ENCODE measurements around the gene MACROH2A1.

Gene MACROH2A1

GRCh38 chr5:135399794-135400542 lies 937 bp upstream of the MACROH2A1 start:
- TF ChIP-seq CTCF (IDR thresholded peaks at IDR 0.05; ENCODE audit: insufficient read depth, low read length, poor library complexity, severe bottlenecking) (no peak), EZH2phosphoT487 (conservative IDR thresholded peaks at IDR 0.05; ENCODE audit: low read length) (no peak)
- peak overlapping the region; percentile 97 for H3K4me3 ChIP-seq (ENCODE audit: insufficient read depth, low read length, poor library complexity, severe bottlenecking)
- peak overlapping the region; percentile 98 for H2AFZ ChIP-seq (ENCODE audit: low read depth, low read length, severe bottlenecking)
- H3F3A ChIP-seq (ENCODE audit: insufficient read depth) = no peaks in the 10 kb centered on the region
- H3K4me2 ChIP-seq (ENCODE audit: low read depth, low read length, poor library complexity, severe bottlenecking) = peak overlapping the region; percentile 70
- no peaks in the 10 kb centered on the region for H3K27me3 ChIP-seq (ENCODE audit: low read length)
- H3K9ac ChIP-seq (ENCODE audit: low read length) = peak overlapping the region; percentile 99
- peaks cover 38% of the 10 kb centered on the region for H3K79me2 ChIP-seq (ENCODE audit: insufficient read depth, low read length)
- H3K36me3 ChIP-seq (ENCODE audit: low read length) = no peaks in the 10 kb centered on the region
- no peaks in the 10 kb centered on the region for H3K9me2 ChIP-seq (replicated peaks; ENCODE audit: insufficient read depth, low read length)
- H3K27ac ChIP-seq (ENCODE audit: low read depth, low read length) = no peak overlapping the region
- peaks cover 16% of the 10 kb centered on the region; the same call in 1 of the 2 replicates for H4K20me1 ChIP-seq (ENCODE audit: low read depth, low read length)
- no peaks in the 10 kb centered on the region for H3K9me3 ChIP-seq (ENCODE audit: insufficient read depth, low read length)

- Histone ChIP-seq H3K9me3 (ENCODE audit: insufficient read depth, low read length) (no peaks in the 10 kb centered on the region), H3K4me3 (ENCODE audit: insufficient read depth, low read length, poor library complexity, severe bottlenecking) (peak overlapping the region; percentile 97), H3K79me2 (ENCODE audit: insufficient read depth, low read length) (peaks cover 55% of the 10 kb centered on the region), H3K36me3 (ENCODE audit: low read length) (no peaks in the 10 kb centered on the region), H4K20me1 (ENCODE audit: low read depth, low read length) (peaks cover 26% of the 10 kb centered on the region; the same call in 1 of the 2 replicates), H3K9me2 (replicated peaks; ENCODE audit: insufficient read depth, low read length) (no peaks in the 10 kb centered on the region), H3K27me3 (ENCODE audit: low read length) (no peaks in the 10 kb centered on the region), H2AFZ (ENCODE audit: low read depth, low read length, severe bottlenecking) (peak overlapping the region; percentile 72), H3K4me2 (ENCODE audit: low read depth, low read length, poor library complexity, severe bottlenecking) (peak overlapping the region; percentile 70), H3K9ac (ENCODE audit: low read length) (peak overlapping the region; percentile 99), H3K27ac (ENCODE audit: low read depth, low read length) (peak overlapping the region; percentile 72), H3F3A (ENCODE audit: insufficient read depth) (no peaks in the 10 kb centered on the region)
- TF ChIP-seq CTCF (IDR thresholded peaks at IDR 0.05; ENCODE audit: insufficient read depth, low read length, poor library complexity, severe bottlenecking) = no peak
- no peak for TF ChIP-seq EZH2phosphoT487 (conservative IDR thresholded peaks at IDR 0.05; ENCODE audit: low read length)
Observed at GRCh38 chr5:135398160-135398854, 724 bp downstream of the MACROH2A1 start.

- H3K9me2 ChIP-seq (replicated peaks; ENCODE audit: insufficient read depth, low read length) = no peaks in the 10 kb centered on the region
- peak overlapping the region; percentile 70 for H3K4me2 ChIP-seq (ENCODE audit: low read depth, low read length, poor library complexity, severe bottlenecking)
- H3K27me3 ChIP-seq (ENCODE audit: low read length) = no peaks in the 10 kb centered on the region
- TF ChIP-seq CTCF (IDR thresholded peaks at IDR 0.05; ENCODE audit: insufficient read depth, low read length, poor library complexity, severe bottlenecking) (no peak), EZH2phosphoT487 (conservative IDR thresholded peaks at IDR 0.05; ENCODE audit: low read length) (no peak)
- peak overlapping the region; percentile 99 for H3K9ac ChIP-seq (ENCODE audit: low read length)
- no peaks in the 10 kb centered on the region for H3F3A ChIP-seq (ENCODE audit: insufficient read depth)
- H3K9me3 ChIP-seq (ENCODE audit: insufficient read depth, low read length) = no peaks in the 10 kb centered on the region
- no peak overlapping the region for H3K4me3 ChIP-seq (ENCODE audit: insufficient read depth, low read length, poor library complexity, severe bottlenecking)
- H3K27ac ChIP-seq (ENCODE audit: low read depth, low read length) = no peak overlapping the region
- peaks cover 67% of the 10 kb centered on the region for H3K79me2 ChIP-seq (ENCODE audit: insufficient read depth, low read length)
- peaks cover 37% of the 10 kb centered on the region; the same call in 1 of the 2 replicates for H4K20me1 ChIP-seq (ENCODE audit: low read depth, low read length)
- no peaks in the 10 kb centered on the region for H3K36me3 ChIP-seq (ENCODE audit: low read length)
- no peak overlapping the region for H2AFZ ChIP-seq (ENCODE audit: low read depth, low read length, severe bottlenecking)
Observed at GRCh38 chr5:135397084-135397483, 1.9 kb downstream of the MACROH2A1 start.
